KMS-11 (cell line): ENCODE results near the gene MAPK8IP2.
"Not testable (repeated sequence)": the region's sequence is repeated elsewhere in the genome, so short reads cannot be mapped to it uniquely, and the experiment has no call there.

Experiments used
- H2AFZ ChIP-seq: fragments of 200-600 bp; sonication (generic); 2 replicates; pipeline ENCODE4 v1.6.1; 2016; ENCODE audit warnings: antibody characterized with exemption, mixed run types, low read depth
- H3K27ac ChIP-seq: fragments of 200-600 bp; sonication (generic); 2 replicates; pipeline ENCODE4 v1.6.1; 2016; ENCODE audit warnings: mild to moderate bottlenecking, mixed run types
- H3K27me3 ChIP-seq: fragments of 200-600 bp; sonication (generic); 2 replicates; pipeline ENCODE4 v1.6.1; 2017; ENCODE audit warnings: mild to moderate bottlenecking, low read depth, mixed run types, moderate library complexity; ENCODE audit not compliant: insufficient read depth
- H3K36me3 ChIP-seq: fragments of 200-600 bp; sonication (generic); 2 replicates; pipeline ENCODE4 v1.6.1; 2017; ENCODE audit warnings: mild to moderate bottlenecking, mixed run types; ENCODE audit not compliant: insufficient read depth
- H3K4me1 ChIP-seq: fragments of 200-600 bp; sonication (generic); 2 replicates; pipeline ENCODE4 v1.6.1; 2016; ENCODE audit warnings: mild to moderate bottlenecking, low read depth, mixed run types; ENCODE audit not compliant: poor library complexity, severe bottlenecking
- H3K4me2 ChIP-seq: fragments of 200-600 bp; sonication (generic); 2 replicates; pipeline ENCODE4 v1.7.0; 2016; ENCODE audit warnings: mild to moderate bottlenecking, mixed run types
- H3K4me3 ChIP-seq: fragments of 200-600 bp; sonication (generic); IDR thresholded peaks from 2 replicates; pipeline ENCODE4 v1.6.1; 2017; ENCODE audit warnings: low read depth, low read length, mixed read lengths; ENCODE audit not compliant: insufficient read depth
- H3K79me2 ChIP-seq: fragments of 200-600 bp; sonication (generic); 2 replicates; pipeline ENCODE4 v1.6.1; 2016; ENCODE audit warnings: low read depth, mixed run types; ENCODE audit not compliant: insufficient read depth
- H3K9ac ChIP-seq: fragments of 200-600 bp; sonication (generic); 2 replicates; pipeline ENCODE4 v1.6.1; 2016; ENCODE audit warnings: mild to moderate bottlenecking, mixed run types
- H4K20me1 ChIP-seq: fragments of 200-600 bp; sonication (generic); 2 replicates; pipeline ENCODE4 v1.6.1; 2016; ENCODE audit warnings: mild to moderate bottlenecking, mixed run types; ENCODE audit not compliant: insufficient read depth
- CTCF ChIP-seq: fragments of 200-600 bp; sonication (generic); conservative IDR thresholded peaks from 2 replicates; pipeline ENCODE4 v1.6.1; 2017; ENCODE audit warnings: low read depth, mild to moderate bottlenecking, antibody characterized with exemption, low read length, moderate library complexity, mixed read lengths

Gene MAPK8IP2

GRCh38 chr22:50611341-50612060 is 10.9 kb downstream of the MAPK8IP2 start:
- Histone ChIP-seq H3K4me3 (no peak overlapping the region), H3K4me1 (no peaks in the 10 kb centered on the region)
- no peak for TF ChIP-seq CTCF

GRCh38 chr22:50612168-50612527 is 11.6 kb downstream of the MAPK8IP2 start:
- Histone ChIP-seq H3K4me2 (no peak overlapping the region), H3K27me3 (peaks cover 42% of the 10 kb centered on the region), H2AFZ (no peak overlapping the region), H3K9ac (no peak overlapping the region), H3K27ac (no peak overlapping the region), H3K4me1 (no peaks in the 10 kb centered on the region), H3K36me3 (no peaks in the 10 kb centered on the region), H4K20me1 (no peaks in the 10 kb centered on the region), H3K79me2 (no peaks in the 10 kb centered on the region), H3K4me3 (no peak overlapping the region)
- no peak for TF ChIP-seq CTCF

More at GRCh38 chr22:50611341-50612060, 10.9 kb downstream of the MAPK8IP2 start:
- Histone ChIP-seq H3K79me2 (no peaks in the 10 kb centered on the region), H3K36me3 (no peaks in the 10 kb centered on the region), H3K9ac (no peak overlapping the region), H3K4me2 (no peak overlapping the region), H2AFZ (no peak overlapping the region), H4K20me1 (no peaks in the 10 kb centered on the region), H3K27ac (no peak overlapping the region), H3K27me3 (peaks cover 49% of the 10 kb centered on the region)

GRCh38 chr22:50612528-50613221 is 12.1 kb downstream of the MAPK8IP2 start:
- Histone ChIP-seq H3K79me2 (no peaks in the 10 kb centered on the region), H3K4me1 (no peaks in the 10 kb centered on the region), H3K9ac (no peak overlapping the region), H3K4me3 (no peak overlapping the region), H2AFZ (no peak overlapping the region), H4K20me1 (no peaks in the 10 kb centered on the region), H3K4me2 (no peak overlapping the region), H3K27ac (no peak overlapping the region), H3K27me3 (peaks cover 37% of the 10 kb centered on the region), H3K36me3 (no peaks in the 10 kb centered on the region)
- no peak for TF ChIP-seq CTCF

GRCh38 chr22:50613291-50613981 is 12.8 kb downstream of the MAPK8IP2 start:
- Histone ChIP-seq H3K4me2 (no peak overlapping the region), H4K20me1 (no peaks in the 10 kb centered on the region), H3K27me3 (peaks cover 33% of the 10 kb centered on the region), H3K4me1 (no peaks in the 10 kb centered on the region), H3K79me2 (no peaks in the 10 kb centered on the region), H3K27ac (no peak overlapping the region), H3K4me3 (no peak overlapping the region), H3K36me3 (no peaks in the 10 kb centered on the region), H2AFZ (no peak overlapping the region), H3K9ac (no peak overlapping the region)
- no peak for TF ChIP-seq CTCF

GRCh38 chr22:50614296-50614695 is 13.7 kb downstream of the MAPK8IP2 start:
- H3K27me3 ChIP-seq = peaks cover 28% of the 10 kb centered on the region
- H3K4me2 ChIP-seq, H3K36me3 ChIP-seq, H2AFZ ChIP-seq, H3K27ac ChIP-seq, H4K20me1 ChIP-seq, H3K79me2 ChIP-seq, H3K9ac ChIP-seq, H3K4me3 ChIP-seq, H3K4me1 ChIP-seq: not testable (repeated sequence)
